ENCODE measurements around the gene IER3. TPM values are rescaled to one million over a fixed set of nuclear protein-coding genes. Genes with fewer than 3 reads are reported as not detected.

Gene IER3
- total and polyA plus RNA-seq, 2 of the 13 experiments (the other 11 are each of a cell fraction or from before 2014, with no cell fraction given) = 51.1 to 131 TPM

GRCh38 chr6:30741063-30741779, 3.1 kb downstream of the IER3 start (continued):
- no peak for TF ChIP-seq ZNF512B (CRISPR knock-in tag; IDR thresholded peaks at IDR 0.05; ENCODE audit: borderline replicate concordance)
- 0 out of 2 replicates have a peak, but pooled peaks have one; percentile 26 for TF ChIP-seq ZKSCAN8 (CRISPR knock-in tag; IDR thresholded peaks at IDR 0.05; ENCODE audit: borderline replicate concordance)
- peak; percentile 20; the same call in 1 of the 2 replicates for TF ChIP-seq ARNTL (CRISPR knock-in tag; IDR thresholded peaks at IDR 0.05)
- no peak for TF ChIP-seq ZNF136 (CRISPR knock-in tag; IDR thresholded peaks at IDR 0.05; ENCODE audit: low read depth)
- TF ChIP-seq CC2D1A (CRISPR knock-in tag; IDR thresholded peaks at IDR 0.05) = no peak
- peak; percentile 45 for TF ChIP-seq CTCF (CRISPR knock-in tag; IDR thresholded peaks at IDR 0.05)
- 0 out of 2 replicates have a peak, but pooled peaks have one; percentile 50 for TF ChIP-seq ZSCAN29 (CRISPR knock-in tag; conservative IDR thresholded peaks at IDR 0.05)
- no peak for TF ChIP-seq MYPOP (CRISPR knock-in tag; IDR thresholded peaks at IDR 0.05)
- no peak for TF ChIP-seq ZNF629 (CRISPR knock-in tag; conservative IDR thresholded peaks at IDR 0.05)
- TF ChIP-seq FUBP1 (CRISPR knock-in tag; IDR thresholded peaks at IDR 0.05; ENCODE audit: borderline replicate concordance) = no peak
- TF ChIP-seq SNAPC2 (CRISPR knock-in tag; IDR thresholded peaks at IDR 0.05) = 0 out of 2 replicates have a peak, but pooled peaks have one; percentile 17
- TF ChIP-seq ZNF276 (CRISPR knock-in tag; IDR thresholded peaks at IDR 0.05; ENCODE audit: low read depth) = 0 out of 2 replicates have a peak, but pooled peaks have one; percentile 12
- TF ChIP-seq CREBL2 (CRISPR knock-in tag; IDR thresholded peaks at IDR 0.05; ENCODE audit: borderline replicate concordance) = no peak
